Measurements from ENCODE around the gene RPS6KA2. TPM values are rescaled to one million over a fixed set of nuclear protein-coding genes. Genes with fewer than 3 reads are reported as not detected.

RPS6KA2 gene
- total RNA-seq, 3 donors from 2014 or later, result 8.6 to 21.3 (median 18.7) TPM

DNA sequence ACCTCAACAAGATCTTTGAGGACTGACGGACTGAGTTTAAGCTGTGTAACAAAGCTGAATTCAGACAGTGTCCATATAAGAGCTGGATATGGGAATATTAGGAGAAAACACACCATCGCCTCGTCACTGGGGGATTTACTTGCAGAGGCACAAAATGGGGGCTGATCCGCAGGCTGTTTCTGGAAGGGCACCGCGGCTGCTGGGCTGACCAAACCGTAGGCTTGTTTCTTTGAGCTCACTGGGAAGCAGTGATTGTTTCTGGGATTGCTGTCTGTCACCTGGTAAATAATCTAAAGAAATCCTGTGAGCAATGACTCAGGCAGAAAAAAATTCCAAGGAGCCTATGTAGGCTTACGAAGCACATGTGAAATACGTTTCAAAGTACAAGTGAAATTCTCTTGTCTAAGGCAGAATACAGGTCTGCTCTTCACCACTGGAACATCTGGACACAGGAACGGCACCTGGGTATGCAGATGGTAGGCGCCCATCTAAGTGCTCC lies 180.4 kb downstream of the RPS6KA2 start:
- intact Hi-C loops (cut with DNase I, micrococcal nuclease), result no loop called here
- no peak for TF ChIP-seq CTCF (IDR thresholded peaks at IDR 0.05)
- H3K9me3 ChIP-seq, result no peaks in the 10 kb centered on the region
- ATAC-seq, result no peak
- H3K4me1 ChIP-seq (ENCODE audit: low read depth), result no peaks in the 10 kb centered on the region
- no peaks in the 10 kb centered on the region for H3K36me3 ChIP-seq (ENCODE audit: low read depth)
- DNase-seq, result no peak
- H3K4me3 ChIP-seq, result no peak overlapping the region

- ATAC-seq (no peak), DNase-seq (no peak)
- no peak for TF ChIP-seq CTCF (IDR thresholded peaks at IDR 0.05)
- no peak overlapping the region for H3K4me3 ChIP-seq
- H3K9me3 ChIP-seq, result no peaks in the 10 kb centered on the region
- no peaks in the 10 kb centered on the region for H3K36me3 ChIP-seq (ENCODE audit: low read depth)
- no peaks in the 10 kb centered on the region for H3K4me1 ChIP-seq (ENCODE audit: low read depth)
- intact Hi-C loops (cut with DNase I, micrococcal nuclease), result no loop called here
Observed at GRCh38 chr6:166446146-166446545, 180.9 kb downstream of the RPS6KA2 start.

GRCh38 chr6:166444446-166444845 lies 182.6 kb downstream of the RPS6KA2 start:
- no peaks in the 10 kb centered on the region for H3K9me3 ChIP-seq
- H3K36me3 ChIP-seq (ENCODE audit: low read depth), result no peaks in the 10 kb centered on the region
- no peak for ATAC-seq
- intact Hi-C loops (cut with DNase I, micrococcal nuclease), result no loop called here
- H3K4me1 ChIP-seq (ENCODE audit: low read depth), result no peaks in the 10 kb centered on the region
- no peak for DNase-seq
- TF ChIP-seq CTCF (IDR thresholded peaks at IDR 0.05), result no peak
- H3K4me3 ChIP-seq, result no peak overlapping the region

DNA sequence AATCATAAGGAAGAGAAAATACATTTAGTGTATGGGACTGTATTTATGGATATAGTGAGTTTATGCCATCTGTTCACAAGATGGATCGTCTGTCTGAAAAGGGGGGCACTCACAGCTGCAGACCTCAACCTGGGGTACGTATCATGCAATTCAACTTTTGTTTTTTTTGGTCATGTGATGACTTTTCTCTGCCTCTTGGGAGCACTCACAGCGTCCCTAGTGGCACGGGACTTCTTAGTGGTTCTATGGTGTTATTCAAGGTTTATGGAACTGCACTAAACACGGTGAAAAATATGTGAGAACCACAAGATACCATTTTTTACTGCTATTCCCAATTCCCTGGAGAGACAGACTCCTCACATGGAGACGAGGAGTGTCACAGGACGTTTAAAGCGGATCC lies 183.9 kb downstream of the RPS6KA2 start:
- intact Hi-C loops (cut with DNase I, micrococcal nuclease), result no loop called here
- no peaks in the 10 kb centered on the region for H3K9me3 ChIP-seq
- H3K36me3 ChIP-seq (ENCODE audit: low read depth), result no peaks in the 10 kb centered on the region
- no peak for TF ChIP-seq CTCF (IDR thresholded peaks at IDR 0.05)
- ATAC-seq, result no peak
- H3K4me1 ChIP-seq (ENCODE audit: low read depth), result no peaks in the 10 kb centered on the region
- H3K4me3 ChIP-seq, result no peak overlapping the region
- no peak for DNase-seq

- no peaks in the 10 kb centered on the region for H3K36me3 ChIP-seq (ENCODE audit: low read depth)
- DNase-seq, result no peak
Observed at GRCh38 chr6:166442131-166442685, 184.8 kb downstream of the RPS6KA2 start.

More at GRCh38 chr6:166442131-166442685, 184.8 kb downstream of the RPS6KA2 start:
- no peak for TF ChIP-seq CTCF (IDR thresholded peaks at IDR 0.05)
- H3K4me1 ChIP-seq (ENCODE audit: low read depth), result no peaks in the 10 kb centered on the region
- H3K9me3 ChIP-seq, result no peaks in the 10 kb centered on the region
- ATAC-seq, result no peak
- intact Hi-C loops (cut with DNase I, micrococcal nuclease), result no loop called here
- H3K4me3 ChIP-seq, result no peak overlapping the region

All from mucosa of descending colon (tissue), 3 donors.